Vagina (tissue), 2 donors: Measurements from ENCODE around the gene TBCEL. TPM values are rescaled to one million over a fixed set of nuclear protein-coding genes. Genes with fewer than 3 reads are reported as not detected.

Experiments used
- DNase-seq, 2 donors: peaks; one replicate each; pipeline ENCODE4 v3.0.0-alpha.2; 2017; ENCODE audit errors: extremely low spot score in 2 of 2
- H3K27ac ChIP-seq: fragments of 200-600 bp; sonication (generic); one replicate; pipeline ENCODE4 v1.5.1; 2019
- H3K27me3 ChIP-seq: fragments of 200-600 bp; sonication (generic); one replicate; pipeline ENCODE4 v1.5.1; 2019
- H3K36me3 ChIP-seq, 2 donors: fragments of 200-600 bp; sonication (generic); one replicate each; pipeline ENCODE4 v1.5.1; 2017 to 2019
- H3K4me1 ChIP-seq: fragments of 200-600 bp; sonication (generic); one replicate; pipeline ENCODE4 v1.5.1; 2019
- H3K4me3 ChIP-seq, 2 donors: fragments of 200-600 bp; sonication (generic); 1 replicate in 1 of 2; 2 replicates in 1 of 2; pipeline ENCODE4 v1.5.1; 2016 to 2019
- H3K9me3 ChIP-seq: fragments of 200-600 bp; sonication (generic); one replicate; pipeline ENCODE4 v1.5.1; 2019
- CTCF ChIP-seq, 3 experiments: fragments of 450-650 bp in 2 of 3; fragments of 200-600 bp in 1 of 3; sonication (generic) in 1 of 3; IDR thresholded peaks; one replicate each; pipeline ENCODE4 v1.5.1; 2017 to 2019; ENCODE audit warnings: antibody characterized with exemption in 3 of 3, mild to moderate bottlenecking in 2 of 3, moderate library complexity in 2 of 3
- POLR2A ChIP-seq, 2 donors: fragments of 450-650 bp; IDR thresholded peaks; one replicate each; pipeline ENCODE4 v1.6.1; 2017; ENCODE audit warnings: antibody characterized with exemption in 2 of 2, mild to moderate bottlenecking in 2 of 2, moderate library complexity in 2 of 2
- POLR2AphosphoS5 ChIP-seq, 2 donors: sonication (generic); formaldehyde crosslinking; IDR thresholded peaks; one replicate each; pipeline ENCODE4 v1.9.0; 2017; ENCODE audit warnings: antibody characterized with exemption in 2 of 2, mild to moderate bottlenecking in 2 of 2, low read depth in 1 of 2; ENCODE audit not compliant: insufficient read depth in 1 of 2
- intact Hi-C: fragments of 100-400 bp; cut with DNase I; formaldehyde crosslinking; loops from one replicate; pipeline ENCODE4 v1.15.1; 2023
- total RNA-seq: library from RNA; depleted of rRNA; stranded (reverse); fragments of >200 nt; gene quantifications from one replicate; pipeline ENCODE4 v1.2.3, GENCODE V29; 2016

The TBCEL gene
- total RNA-seq, 1 donor from 2014 or later: 19.2 TPM

GRCh38 chr11:120994091-120994859 lies 29.6 kb upstream of the TBCEL start:
- no peak for DNase-seq
- Histone ChIP-seq H3K9me3 (no peaks in the 10 kb centered on the region), H3K27me3 (no peaks in the 10 kb centered on the region), H3K36me3 (no peaks in the 10 kb centered on the region), H3K4me3 (no peak overlapping the region), H3K27ac (no peak overlapping the region), H3K4me1 (no peaks in the 10 kb centered on the region)
- intact Hi-C loops: no loop called here
- no peak for TF ChIP-seq POLR2AphosphoS5 (IDR thresholded peaks at IDR 0.05; ENCODE audit: insufficient read depth in 1 of 2, low read depth in 1 of 2)
- TF ChIP-seq POLR2A (IDR thresholded peaks at IDR 0.05): no peak
- no peak for TF ChIP-seq CTCF (IDR thresholded peaks at IDR 0.05)

GRCh38 chr11:120995184-120995583 lies 28.7 kb upstream of the TBCEL start:
- DNase-seq: no peak
- TF ChIP-seq POLR2AphosphoS5 (IDR thresholded peaks at IDR 0.05; ENCODE audit: insufficient read depth in 1 of 2, low read depth in 1 of 2) (no peak), POLR2A (IDR thresholded peaks at IDR 0.05) (no peak), CTCF (IDR thresholded peaks at IDR 0.05) (no peak)
- no peaks in the 10 kb centered on the region for H3K36me3 ChIP-seq
- no peak overlapping the region for H3K27ac ChIP-seq
- no peaks in the 10 kb centered on the region for H3K27me3 ChIP-seq
- H3K4me1 ChIP-seq: no peaks in the 10 kb centered on the region
- H3K9me3 ChIP-seq: no peaks in the 10 kb centered on the region
- H3K4me3 ChIP-seq: no peak overlapping the region
- intact Hi-C loops: no loop called here

GRCh38 chr11:120996973-120997372 lies 26.9 kb upstream of the TBCEL start:
- no peaks in the 10 kb centered on the region for H3K9me3 ChIP-seq
- H3K27ac ChIP-seq: no peak overlapping the region
- TF ChIP-seq POLR2AphosphoS5 (IDR thresholded peaks at IDR 0.05; ENCODE audit: insufficient read depth in 1 of 2, low read depth in 1 of 2) (no peak), CTCF (IDR thresholded peaks at IDR 0.05) (no peak), POLR2A (IDR thresholded peaks at IDR 0.05) (no peak)
- H3K4me1 ChIP-seq: no peaks in the 10 kb centered on the region
- H3K27me3 ChIP-seq: no peaks in the 10 kb centered on the region
- intact Hi-C loops: no loop called here
- DNase-seq: no peak
- H3K36me3 ChIP-seq: no peaks in the 10 kb centered on the region
- no peak overlapping the region for H3K4me3 ChIP-seq

GRCh38 chr11:120998581-120998980 lies 25.3 kb upstream of the TBCEL start:
- no peak for DNase-seq
- H3K9me3 ChIP-seq: no peaks in the 10 kb centered on the region
- H3K27me3 ChIP-seq: no peaks in the 10 kb centered on the region
- no peak for TF ChIP-seq POLR2AphosphoS5 (IDR thresholded peaks at IDR 0.05; ENCODE audit: insufficient read depth in 1 of 2, low read depth in 1 of 2)
- no peak for TF ChIP-seq POLR2A (IDR thresholded peaks at IDR 0.05)
- TF ChIP-seq CTCF (IDR thresholded peaks at IDR 0.05): no peak
- no peaks in the 10 kb centered on the region for H3K4me1 ChIP-seq
- no peaks in the 10 kb centered on the region for H3K36me3 ChIP-seq
- no peak overlapping the region for H3K4me3 ChIP-seq
- H3K27ac ChIP-seq: no peak overlapping the region
- intact Hi-C loops: no loop called here

DNA sequence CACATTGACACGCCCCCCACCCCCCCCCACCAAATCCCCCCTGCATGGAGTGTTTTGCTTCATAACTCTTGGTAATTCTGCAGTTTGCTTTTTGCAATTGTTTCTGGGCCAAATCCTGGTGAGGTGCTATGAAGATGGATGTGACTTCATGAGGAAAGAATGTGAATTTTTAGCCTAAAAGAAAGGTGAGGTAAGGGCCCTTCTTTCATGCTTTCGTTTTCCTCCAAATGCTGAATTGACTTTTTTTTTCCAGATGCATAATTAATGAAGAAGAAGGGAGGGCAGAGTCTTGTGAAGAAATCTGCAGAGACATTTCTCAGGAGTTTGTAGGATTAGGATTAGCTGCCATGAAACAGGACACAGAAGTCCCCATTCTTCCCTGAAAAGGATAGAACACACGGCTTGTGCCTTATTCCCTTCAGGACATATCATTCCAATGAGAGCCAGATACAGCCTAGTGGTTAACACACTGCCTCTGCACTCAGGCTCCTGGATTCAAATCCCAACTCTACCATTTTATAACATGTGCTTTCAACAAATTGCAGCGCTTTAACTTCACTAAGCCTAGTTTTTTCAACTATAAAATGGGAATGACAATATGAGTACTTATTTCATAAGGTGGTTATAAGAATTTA lies 19.6 kb upstream of the TBCEL start:
- Histone ChIP-seq H3K27me3 (no peaks in the 10 kb centered on the region), H3K9me3 (no peaks in the 10 kb centered on the region), H3K36me3 (no peaks in the 10 kb centered on the region), H3K4me1 (no peaks in the 10 kb centered on the region), H3K27ac (no peak overlapping the region), H3K4me3 (no peak overlapping the region)
- no peak for DNase-seq
- TF ChIP-seq CTCF (IDR thresholded peaks at IDR 0.05) (no peak), POLR2AphosphoS5 (IDR thresholded peaks at IDR 0.05; ENCODE audit: insufficient read depth in 1 of 2, low read depth in 1 of 2) (no peak), POLR2A (IDR thresholded peaks at IDR 0.05) (no peak)
- intact Hi-C loops: no loop called here
